Measurements from ENCODE around the gene MRGPRX2. TPM values are rescaled to one million over a fixed set of nuclear protein-coding genes. Genes with fewer than 3 reads are reported as not detected.

Gene MRGPRX2
- not detected for polyA plus RNA-seq (2013, experiment 1 of 4)
- not detected for polyA plus RNA-seq (2013, experiment 2 of 4)
- not detected for polyA plus RNA-seq (2013, experiment 3 of 4)
- polyA plus RNA-seq (2013, experiment 4 of 4): not detected

GRCh38 chr11:19060629-19061028, at the start of gene MRGPRX2:
Gene MRGPRX2 (minus strand): TSS chr11:19060717. CDS start chr11:19056402, 4,315 bp downstream.
- Histone ChIP-seq H3K27me3 (ENCODE audit: control insufficient read depth, insufficient read depth, low read length, poor library complexity, severe bottlenecking) (no peaks in the 10 kb centered on the region), H3K36me3 (ENCODE audit: control insufficient read depth, insufficient read depth, low read length) (no peaks in the 10 kb centered on the region), H3K27ac (ENCODE audit: insufficient read depth, low read depth, low read length, poor library complexity, severe bottlenecking) (no peak within 1 kb of the TSS), H3K4me1 (ENCODE audit: control insufficient read depth, insufficient read depth, low read length) (no peaks in the 10 kb centered on the region), H3K4me3 (ENCODE audit: insufficient read depth, low read depth, low read length) (no peak within 1 kb of the TSS), H3K9me3 (ENCODE audit: control insufficient read depth, low read length) (no peaks in the 10 kb centered on the region)
- WGBS, 2 experiments: 84 to 89% methylated on average over 4 of the region's 4 CpGs

GRCh38 chr11:19110295-19110694, 49.8 kb upstream of the MRGPRX2 start:
- no peaks in the 10 kb centered on the region for H3K36me3 ChIP-seq (ENCODE audit: control insufficient read depth, insufficient read depth, low read length)
- WGBS, 2 experiments: 91 to 100% methylated on average over 3 of the region's 3 CpGs
- no peak overlapping the region for H3K27ac ChIP-seq (ENCODE audit: insufficient read depth, low read depth, low read length, poor library complexity, severe bottlenecking)
- no peaks in the 10 kb centered on the region for H3K4me1 ChIP-seq (ENCODE audit: control insufficient read depth, insufficient read depth, low read length)
- H3K9me3 ChIP-seq (ENCODE audit: control insufficient read depth, low read length): no peaks in the 10 kb centered on the region
- no peak overlapping the region for H3K4me3 ChIP-seq (ENCODE audit: insufficient read depth, low read depth, low read length)
- no peaks in the 10 kb centered on the region for H3K27me3 ChIP-seq (ENCODE audit: control insufficient read depth, insufficient read depth, low read length, poor library complexity, severe bottlenecking)

- WGBS, 2 experiments: 100% methylated on average over 1 of the region's 1 CpG
- no peaks in the 10 kb centered on the region for H3K27me3 ChIP-seq (ENCODE audit: control insufficient read depth, insufficient read depth, low read length, poor library complexity, severe bottlenecking)
Observed at GRCh38 chr11:19107125-19107524, 46.6 kb upstream of the MRGPRX2 start.

GRCh38 chr11:19105011-19105410, 44.5 kb upstream of the MRGPRX2 start:
- no peak overlapping the region for H3K4me3 ChIP-seq (ENCODE audit: insufficient read depth, low read depth, low read length)
- H3K36me3 ChIP-seq (ENCODE audit: control insufficient read depth, insufficient read depth, low read length): no peaks in the 10 kb centered on the region
- H3K9me3 ChIP-seq (ENCODE audit: control insufficient read depth, low read length): no peaks in the 10 kb centered on the region
- WGBS, 2 experiments: 96 to 98% methylated on average over 1 of the region's 1 CpG
- H3K4me1 ChIP-seq (ENCODE audit: control insufficient read depth, insufficient read depth, low read length): no peaks in the 10 kb centered on the region
- no peak overlapping the region for H3K27ac ChIP-seq (ENCODE audit: insufficient read depth, low read depth, low read length, poor library complexity, severe bottlenecking)
- H3K27me3 ChIP-seq (ENCODE audit: control insufficient read depth, insufficient read depth, low read length, poor library complexity, severe bottlenecking): no peaks in the 10 kb centered on the region

More at GRCh38 chr11:19107125-19107524, 46.6 kb upstream of the MRGPRX2 start:
- H3K4me1 ChIP-seq (ENCODE audit: control insufficient read depth, insufficient read depth, low read length): no peaks in the 10 kb centered on the region
- H3K4me3 ChIP-seq (ENCODE audit: insufficient read depth, low read depth, low read length): no peak overlapping the region
- no peak overlapping the region for H3K27ac ChIP-seq (ENCODE audit: insufficient read depth, low read depth, low read length, poor library complexity, severe bottlenecking)
- no peaks in the 10 kb centered on the region for H3K9me3 ChIP-seq (ENCODE audit: control insufficient read depth, low read length)
- no peaks in the 10 kb centered on the region for H3K36me3 ChIP-seq (ENCODE audit: control insufficient read depth, insufficient read depth, low read length)

- Histone ChIP-seq H3K36me3 (ENCODE audit: control insufficient read depth, insufficient read depth, low read length) (no peaks in the 10 kb centered on the region), H3K27me3 (ENCODE audit: control insufficient read depth, insufficient read depth, low read length, poor library complexity, severe bottlenecking) (no peaks in the 10 kb centered on the region), H3K4me3 (ENCODE audit: insufficient read depth, low read depth, low read length) (no peak overlapping the region), H3K9me3 (ENCODE audit: control insufficient read depth, low read length) (no peaks in the 10 kb centered on the region), H3K27ac (ENCODE audit: insufficient read depth, low read depth, low read length, poor library complexity, severe bottlenecking) (no peak overlapping the region), H3K4me1 (ENCODE audit: control insufficient read depth, insufficient read depth, low read length) (no peaks in the 10 kb centered on the region)
- WGBS, 2 experiments: 83 to 92% methylated on average over 1 of the region's 1 CpG
Observed at GRCh38 chr11:19102521-19102900, 42.0 kb upstream of the MRGPRX2 start.

GRCh38 chr11:19101796-19102520, 41.4 kb upstream of the MRGPRX2 start:
- Histone ChIP-seq H3K9me3 (ENCODE audit: control insufficient read depth, low read length) (no peaks in the 10 kb centered on the region), H3K36me3 (ENCODE audit: control insufficient read depth, insufficient read depth, low read length) (no peaks in the 10 kb centered on the region), H3K4me1 (ENCODE audit: control insufficient read depth, insufficient read depth, low read length) (no peaks in the 10 kb centered on the region), H3K27me3 (ENCODE audit: control insufficient read depth, insufficient read depth, low read length, poor library complexity, severe bottlenecking) (no peaks in the 10 kb centered on the region), H3K4me3 (ENCODE audit: insufficient read depth, low read depth, low read length) (no peak overlapping the region), H3K27ac (ENCODE audit: insufficient read depth, low read depth, low read length, poor library complexity, severe bottlenecking) (no peak overlapping the region)
- 90 to 91% methylated on average over 3 to 4 of the region's 4 CpGs for WGBS, 2 experiments

GRCh38 chr11:19100885-19101284, 40.4 kb upstream of the MRGPRX2 start:
- H3K36me3 ChIP-seq (ENCODE audit: control insufficient read depth, insufficient read depth, low read length): no peaks in the 10 kb centered on the region
- H3K4me3 ChIP-seq (ENCODE audit: insufficient read depth, low read depth, low read length): no peak overlapping the region
- no peaks in the 10 kb centered on the region for H3K27me3 ChIP-seq (ENCODE audit: control insufficient read depth, insufficient read depth, low read length, poor library complexity, severe bottlenecking)
- H3K27ac ChIP-seq (ENCODE audit: insufficient read depth, low read depth, low read length, poor library complexity, severe bottlenecking): no peak overlapping the region
- no peaks in the 10 kb centered on the region for H3K9me3 ChIP-seq (ENCODE audit: control insufficient read depth, low read length)
- WGBS, 2 experiments: 87% methylated on average over 3 to 4 of the region's 4 CpGs
- H3K4me1 ChIP-seq (ENCODE audit: control insufficient read depth, insufficient read depth, low read length): no peaks in the 10 kb centered on the region

- 93% methylated on average over 3 of the region's 3 CpGs for WGBS, 2 experiments
Observed at GRCh38 chr11:19099093-19099492, 38.6 kb upstream of the MRGPRX2 start.

GRCh38 chr11:19094859-19095258, 34.3 kb upstream of the MRGPRX2 start:
- Histone ChIP-seq H3K4me1 (ENCODE audit: control insufficient read depth, insufficient read depth, low read length) (no peaks in the 10 kb centered on the region), H3K27ac (ENCODE audit: insufficient read depth, low read depth, low read length, poor library complexity, severe bottlenecking) (no peak overlapping the region), H3K27me3 (ENCODE audit: control insufficient read depth, insufficient read depth, low read length, poor library complexity, severe bottlenecking) (no peaks in the 10 kb centered on the region), H3K36me3 (ENCODE audit: control insufficient read depth, insufficient read depth, low read length) (no peaks in the 10 kb centered on the region), H3K9me3 (ENCODE audit: control insufficient read depth, low read length) (no peaks in the 10 kb centered on the region), H3K4me3 (ENCODE audit: insufficient read depth, low read depth, low read length) (no peak overlapping the region)
- WGBS, 2 experiments: 60 to 80% methylated on average over 2 of the region's 2 CpGs

More at GRCh38 chr11:19099093-19099492, 38.6 kb upstream of the MRGPRX2 start:
- no peaks in the 10 kb centered on the region for H3K36me3 ChIP-seq (ENCODE audit: control insufficient read depth, insufficient read depth, low read length)
- no peak overlapping the region for H3K4me3 ChIP-seq (ENCODE audit: insufficient read depth, low read depth, low read length)
- H3K27ac ChIP-seq (ENCODE audit: insufficient read depth, low read depth, low read length, poor library complexity, severe bottlenecking): no peak overlapping the region
- no peaks in the 10 kb centered on the region for H3K4me1 ChIP-seq (ENCODE audit: control insufficient read depth, insufficient read depth, low read length)
- no peaks in the 10 kb centered on the region for H3K27me3 ChIP-seq (ENCODE audit: control insufficient read depth, insufficient read depth, low read length, poor library complexity, severe bottlenecking)
- H3K9me3 ChIP-seq (ENCODE audit: control insufficient read depth, low read length): no peaks in the 10 kb centered on the region

- H3K27me3 ChIP-seq (ENCODE audit: control insufficient read depth, insufficient read depth, low read length, poor library complexity, severe bottlenecking): no peaks in the 10 kb centered on the region
- H3K36me3 ChIP-seq (ENCODE audit: control insufficient read depth, insufficient read depth, low read length): no peaks in the 10 kb centered on the region
- 78 to 79% methylated on average over 4 of the region's 4 CpGs for WGBS, 2 experiments
- H3K4me3 ChIP-seq (ENCODE audit: insufficient read depth, low read depth, low read length): no peak overlapping the region
- no peaks in the 10 kb centered on the region for H3K9me3 ChIP-seq (ENCODE audit: control insufficient read depth, low read length)
- no peak overlapping the region for H3K27ac ChIP-seq (ENCODE audit: insufficient read depth, low read depth, low read length, poor library complexity, severe bottlenecking)
- H3K4me1 ChIP-seq (ENCODE audit: control insufficient read depth, insufficient read depth, low read length): no peaks in the 10 kb centered on the region
Observed at GRCh38 chr11:19093976-19094375, 33.5 kb upstream of the MRGPRX2 start.
